GM12874 (cell line): ENCODE results near the gene CLIC3.

Experiments used
- CTCF ChIP-seq: IDR thresholded peaks from 2 replicates; pipeline ENCODE4 v1.5.1; 2011; ENCODE audit warnings: low read depth, mild to moderate bottlenecking, control low read depth, low read length, moderate library complexity; ENCODE audit not compliant: insufficient read depth

The CLIC3 gene

GRCh38 chr9:136952321-136952850, 44.0 kb downstream of the CLIC3 start:
- no peak for TF ChIP-seq CTCF

GRCh38 chr9:136951541-136952320, 44.6 kb downstream of the CLIC3 start, which contains the start of gene LCN12:
LCN12 (plus strand) TSS chr9:136952273; CDS start chr9:136952328, 55 bp downstream.
- no peak for TF ChIP-seq CTCF

GRCh38 chr9:136950656-136951276, 45.6 kb downstream of the CLIC3 start:
- no peak for TF ChIP-seq CTCF

GRCh38 chr9:136949817-136950655, 46.3 kb downstream of the CLIC3 start:
- peak; percentile 47 for TF ChIP-seq CTCF

- no peak for TF ChIP-seq CTCF
Observed at GRCh38 chr9:136949239-136949816, 47.0 kb downstream of the CLIC3 start.

- TF ChIP-seq CTCF, result peak; percentile 78
Observed at GRCh38 chr9:136947955-136948510, 48.3 kb downstream of the CLIC3 start.
